ENCODE data around the gene JAKMIP2.

The JAKMIP2 gene

GRCh38 chr5:147819261-147819770, 36.8 kb upstream of the JAKMIP2 start:
- TF ChIP-seq MAX (IDR thresholded peaks at IDR 0.05) (no peak), CEBPB (IDR thresholded peaks at IDR 0.05) (no peak), YY1 (IDR thresholded peaks at IDR 0.05; ENCODE audit: low read depth) (no peak), RAD21 (IDR thresholded peaks at IDR 0.05; ENCODE audit: low read depth) (no peak), CREB1 (IDR thresholded peaks at IDR 0.05; ENCODE audit: low read depth) (no peak), ZBTB7A (IDR thresholded peaks at IDR 0.05; ENCODE audit: low read depth) (no peak), USF1 (IDR thresholded peaks at IDR 0.05) (no peak), TCF12 (IDR thresholded peaks at IDR 0.05; ENCODE audit: low read depth) (no peak), TAF1 (IDR thresholded peaks at IDR 0.05; ENCODE audit: low read depth) (no peak)

- no peak for TF ChIP-seq EGR1 (IDR thresholded peaks at IDR 0.05)
- no peak for TF ChIP-seq NFIC (IDR thresholded peaks at IDR 0.05)
- no peak for TF ChIP-seq FOXM1 (IDR thresholded peaks at IDR 0.05; ENCODE audit: borderline replicate concordance, low read depth)
- no peak for TF ChIP-seq ZBTB7A (IDR thresholded peaks at IDR 0.05; ENCODE audit: low read depth)
- TF ChIP-seq TEAD4 (IDR thresholded peaks at IDR 0.05) = no peak
- TF ChIP-seq CEBPB (IDR thresholded peaks at IDR 0.05) = no peak
- no peak for TF ChIP-seq YY1 (IDR thresholded peaks at IDR 0.05; ENCODE audit: low read depth)
- TF ChIP-seq EP300 (IDR thresholded peaks at IDR 0.05; ENCODE audit: borderline replicate concordance) = no peak
- TF ChIP-seq MAX (IDR thresholded peaks at IDR 0.05) = no peak
- no peak for TF ChIP-seq TAF1 (IDR thresholded peaks at IDR 0.05; ENCODE audit: low read depth)
- no peak for TF ChIP-seq CREB1 (IDR thresholded peaks at IDR 0.05; ENCODE audit: low read depth)
- no peak for TF ChIP-seq REST (IDR thresholded peaks at IDR 0.05; ENCODE audit: low read depth)
- no peak for TF ChIP-seq TCF12 (IDR thresholded peaks at IDR 0.05; ENCODE audit: low read depth)
These were observed 35.8 kb upstream of the JAKMIP2 start for GRCh38 chr5:147818290-147818689.

GRCh38 chr5:147813696-147814095, 31.2 kb upstream of the JAKMIP2 start:
- TF ChIP-seq ZBTB7A (IDR thresholded peaks at IDR 0.05; ENCODE audit: low read depth) = no peak
- TF ChIP-seq CEBPB (IDR thresholded peaks at IDR 0.05) = no peak
- no peak for TF ChIP-seq TEAD4 (IDR thresholded peaks at IDR 0.05)
- no peak for TF ChIP-seq CREB1 (IDR thresholded peaks at IDR 0.05; ENCODE audit: low read depth)
- no peak for TF ChIP-seq TCF12 (IDR thresholded peaks at IDR 0.05; ENCODE audit: low read depth)
- no peak for TF ChIP-seq RAD21 (IDR thresholded peaks at IDR 0.05; ENCODE audit: low read depth)
- TF ChIP-seq NFIC (IDR thresholded peaks at IDR 0.05) = no peak
- no peak for TF ChIP-seq USF1 (IDR thresholded peaks at IDR 0.05)
- no peak for TF ChIP-seq EP300 (IDR thresholded peaks at IDR 0.05; ENCODE audit: borderline replicate concordance)
- TF ChIP-seq EGR1 (IDR thresholded peaks at IDR 0.05) = no peak
- TF ChIP-seq FOXM1 (IDR thresholded peaks at IDR 0.05; ENCODE audit: borderline replicate concordance, low read depth) = no peak

- TF ChIP-seq CEBPB (IDR thresholded peaks at IDR 0.05) = no peak
- no peak for TF ChIP-seq RAD21 (IDR thresholded peaks at IDR 0.05; ENCODE audit: low read depth)
- no peak for TF ChIP-seq TAF1 (IDR thresholded peaks at IDR 0.05; ENCODE audit: low read depth)
- no peak for TF ChIP-seq MAX (IDR thresholded peaks at IDR 0.05)
These were observed 27.5 kb upstream of the JAKMIP2 start for GRCh38 chr5:147809830-147810666.

- TF ChIP-seq TCF12 (IDR thresholded peaks at IDR 0.05; ENCODE audit: low read depth) (no peak), CEBPB (IDR thresholded peaks at IDR 0.05) (no peak), TEAD4 (IDR thresholded peaks at IDR 0.05) (no peak), EP300 (IDR thresholded peaks at IDR 0.05; ENCODE audit: borderline replicate concordance) (no peak), REST (IDR thresholded peaks at IDR 0.05; ENCODE audit: low read depth) (no peak), EGR1 (IDR thresholded peaks at IDR 0.05) (no peak), ZBTB7A (IDR thresholded peaks at IDR 0.05; ENCODE audit: low read depth) (no peak), NFIC (IDR thresholded peaks at IDR 0.05) (no peak), TAF1 (IDR thresholded peaks at IDR 0.05; ENCODE audit: low read depth) (no peak), RAD21 (IDR thresholded peaks at IDR 0.05; ENCODE audit: low read depth) (no peak), MAX (IDR thresholded peaks at IDR 0.05) (no peak), USF1 (IDR thresholded peaks at IDR 0.05) (no peak), YY1 (IDR thresholded peaks at IDR 0.05; ENCODE audit: low read depth) (no peak), CREB1 (IDR thresholded peaks at IDR 0.05; ENCODE audit: low read depth) (no peak), FOXM1 (IDR thresholded peaks at IDR 0.05; ENCODE audit: borderline replicate concordance, low read depth) (no peak)
These were observed 22.5 kb upstream of the JAKMIP2 start for GRCh38 chr5:147805030-147805454.

Data from Ishikawa (cell line).